Glomerular endothelial cell (primary cell): ENCODE measurements around the gene KLHL2. TPM values are rescaled to one million over a fixed set of nuclear protein-coding genes. Genes with fewer than 3 reads are reported as not detected.
A peak's percentile ranks its signal among the peaks of the same experiment; 100 is the strongest.
"Not testable (repeated sequence)": the region's sequence is repeated elsewhere in the genome, so short reads cannot be mapped to it uniquely, and the experiment has no call there.

ENCODE experiments used
- DNase-seq: peaks from one replicate; pipeline ENCODE4 v3.0.0-alpha.2; 2011; ENCODE audit warnings: low read depth, low spot score; ENCODE audit errors: extremely low read depth
- total RNA-seq: library from RNA; depleted of rRNA; stranded (reverse); fragments of >200 nt; gene quantifications from 2 replicates; pipeline ENCODE4 v1.2.3, GENCODE V29; 2015

Gene KLHL2
- total RNA-seq, 1 donor from 2014 or later: 26.3 TPM

- no peak for DNase-seq
Observed at GRCh38 chr4:165325732-165326512, 118.6 kb downstream of the KLHL2 start.

- no peak for DNase-seq
Observed at GRCh38 chr4:165326831-165327210, 119.5 kb downstream of the KLHL2 start.

- peak; percentile 85 for DNase-seq
Observed at GRCh38 chr4:165327211-165328100, 120.1 kb downstream of the KLHL2 start, which contains the start of gene MSMO1. MSMO1 (plus strand) TSS chr4:165327669; CDS start chr4:165333371, 5,702 bp downstream.

GRCh38 chr4:165328101-165328425 lies 120.7 kb downstream of the KLHL2 start:
- DNase-seq: no peak

- DNase-seq: no peak
Observed at GRCh38 chr4:165328708-165329107, 121.3 kb downstream of the KLHL2 start.

- no peak for DNase-seq
Observed at GRCh38 chr4:165330071-165330470, 122.7 kb downstream of the KLHL2 start.

- no peak for DNase-seq
Observed at GRCh38 chr4:165330666-165331065, 123.3 kb downstream of the KLHL2 start.

GRCh38 chr4:165331359-165331758 lies 124.0 kb downstream of the KLHL2 start:
- no peak for DNase-seq

GRCh38 chr4:165331823-165332222 lies 124.5 kb downstream of the KLHL2 start:
- DNase-seq: no peak

- no peak for DNase-seq
Observed at GRCh38 chr4:165332502-165332901, 125.1 kb downstream of the KLHL2 start.

GRCh38 chr4:165335163-165335703 lies 127.9 kb downstream of the KLHL2 start:
- no peak for DNase-seq

GRCh38 chr4:165336743-165337142 lies 129.4 kb downstream of the KLHL2 start:
- DNase-seq: no peak

GRCh38 chr4:165342340-165342739 lies 135.0 kb downstream of the KLHL2 start:
- not testable (repeated sequence) for DNase-seq

GRCh38 chr4:165343353-165344191 lies 136.2 kb downstream of the KLHL2 start:
- no peak for DNase-seq

GRCh38 chr4:165345666-165346417 lies 138.5 kb downstream of the KLHL2 start:
- DNase-seq: no peak

GRCh38 chr4:165347647-165348569 lies 140.5 kb downstream of the KLHL2 start:
- DNase-seq: no peak

- DNase-seq: no peak
Observed at GRCh38 chr4:165351359-165352130, 144.2 kb downstream of the KLHL2 start.

- DNase-seq: no peak
Observed at GRCh38 chr4:165355900-165356300, 148.5 kb downstream of the KLHL2 start.
